ENCODE measurements around the gene ENTPD7.
"Not testable (repeated sequence)": the region's sequence is repeated elsewhere in the genome, so short reads cannot be mapped to it uniquely, and the experiment has no call there.

The ENTPD7 gene, protein sequence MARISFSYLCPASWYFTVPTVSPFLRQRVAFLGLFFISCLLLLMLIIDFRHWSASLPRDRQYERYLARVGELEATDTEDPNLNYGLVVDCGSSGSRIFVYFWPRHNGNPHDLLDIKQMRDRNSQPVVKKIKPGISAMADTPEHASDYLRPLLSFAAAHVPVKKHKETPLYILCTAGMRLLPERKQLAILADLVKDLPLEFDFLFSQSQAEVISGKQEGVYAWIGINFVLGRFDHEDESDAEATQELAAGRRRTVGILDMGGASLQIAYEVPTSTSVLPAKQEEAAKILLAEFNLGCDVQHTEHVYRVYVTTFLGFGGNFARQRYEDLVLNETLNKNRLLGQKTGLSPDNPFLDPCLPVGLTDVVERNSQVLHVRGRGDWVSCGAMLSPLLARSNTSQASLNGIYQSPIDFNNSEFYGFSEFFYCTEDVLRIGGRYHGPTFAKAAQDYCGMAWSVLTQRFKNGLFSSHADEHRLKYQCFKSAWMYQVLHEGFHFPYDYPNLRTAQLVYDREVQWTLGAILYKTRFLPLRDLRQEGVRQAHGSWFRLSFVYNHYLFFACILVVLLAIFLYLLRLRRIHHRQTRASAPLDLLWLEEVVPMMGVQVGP

DNA sequence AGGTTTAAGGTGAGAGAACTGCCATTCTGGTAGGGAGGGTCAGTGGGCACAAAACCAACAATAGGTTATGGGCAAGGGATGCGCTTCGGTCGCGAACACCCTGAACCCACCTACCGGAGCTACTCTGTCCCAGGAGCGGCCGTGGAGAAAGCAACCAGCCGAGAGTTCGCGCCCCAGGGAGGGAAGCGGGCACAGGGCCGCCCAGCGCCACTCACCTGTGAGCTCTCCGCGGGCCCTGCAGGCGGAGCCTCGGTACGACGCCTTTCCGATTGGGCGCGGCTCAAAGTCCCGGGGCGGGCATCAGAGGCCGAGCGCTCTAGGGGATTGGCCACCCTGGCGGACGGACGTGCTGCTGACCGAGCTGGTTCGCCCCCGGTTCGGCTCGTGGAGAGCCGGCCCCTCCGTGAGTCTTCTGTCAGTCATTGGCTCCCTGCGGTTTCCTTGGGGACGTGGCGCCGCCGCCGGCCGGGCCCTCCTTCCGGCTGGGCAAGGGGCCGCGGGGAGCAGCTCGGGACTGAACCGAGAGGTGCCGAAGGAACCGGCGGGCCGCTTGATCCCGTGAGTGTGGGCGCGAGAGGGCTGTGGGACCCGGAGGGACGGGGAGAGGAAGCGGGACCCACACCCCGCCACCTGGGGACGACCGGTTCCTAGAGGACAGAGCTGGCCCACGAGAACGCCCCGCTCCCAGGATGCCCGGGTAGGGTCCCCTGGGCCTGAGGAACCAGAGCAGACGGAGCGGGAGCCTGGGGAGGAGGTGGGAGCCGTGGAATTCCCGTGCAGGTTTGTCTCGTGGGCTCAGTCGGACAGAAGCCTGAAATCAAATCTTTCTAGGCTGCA is at the start of gene ENTPD7:
Gene ENTPD7 (plus strand): TSS at position 479 of the 837 bp plus-strand sequence. CDS start 448 bp downstream, outside the sequence.
- DNase-seq (ENCODE audit: low spot score): peak; percentile 97

DNA sequence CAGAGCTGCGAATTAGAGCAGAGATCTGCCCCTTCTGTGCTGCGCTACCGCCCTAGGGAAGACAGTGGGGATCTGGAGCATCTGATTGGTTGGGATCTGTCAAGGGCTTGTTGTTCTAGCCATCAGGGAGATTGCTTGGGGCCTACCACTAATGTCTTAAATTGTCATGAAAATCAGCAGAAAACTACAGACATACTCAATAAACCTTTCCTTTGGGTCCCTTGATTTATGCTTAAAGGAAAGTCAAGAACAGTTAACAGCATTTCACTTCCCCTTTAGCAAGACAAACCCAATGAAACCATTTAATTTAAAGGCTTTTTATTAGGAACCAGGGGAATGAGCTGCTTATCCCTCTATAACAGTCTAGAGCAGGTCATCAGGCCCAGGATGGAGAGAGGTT is 49.1 kb upstream of the ENTPD7 start:
- no peak for DNase-seq (ENCODE audit: low spot score)

DNA sequence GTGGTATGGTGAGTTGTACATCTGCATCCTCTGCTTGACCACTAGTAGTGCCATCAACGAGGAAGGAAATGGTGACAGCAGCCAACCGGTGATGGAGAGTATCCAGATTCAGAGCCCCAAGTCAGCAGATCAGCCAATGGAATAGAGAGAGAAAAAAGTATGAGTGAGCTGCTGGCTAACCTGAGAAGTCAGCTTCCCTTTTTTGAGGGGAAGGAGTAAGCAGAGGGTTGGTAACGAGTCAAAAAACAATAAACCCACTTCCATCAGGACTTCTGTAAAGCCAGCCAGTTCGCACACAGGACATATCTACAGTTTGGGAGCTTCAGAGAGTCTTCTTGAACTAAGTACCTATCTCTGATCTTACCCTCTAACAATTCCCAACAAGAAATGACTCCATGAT is 48.0 kb upstream of the ENTPD7 start:
- no peak for DNase-seq (ENCODE audit: low spot score)

DNA sequence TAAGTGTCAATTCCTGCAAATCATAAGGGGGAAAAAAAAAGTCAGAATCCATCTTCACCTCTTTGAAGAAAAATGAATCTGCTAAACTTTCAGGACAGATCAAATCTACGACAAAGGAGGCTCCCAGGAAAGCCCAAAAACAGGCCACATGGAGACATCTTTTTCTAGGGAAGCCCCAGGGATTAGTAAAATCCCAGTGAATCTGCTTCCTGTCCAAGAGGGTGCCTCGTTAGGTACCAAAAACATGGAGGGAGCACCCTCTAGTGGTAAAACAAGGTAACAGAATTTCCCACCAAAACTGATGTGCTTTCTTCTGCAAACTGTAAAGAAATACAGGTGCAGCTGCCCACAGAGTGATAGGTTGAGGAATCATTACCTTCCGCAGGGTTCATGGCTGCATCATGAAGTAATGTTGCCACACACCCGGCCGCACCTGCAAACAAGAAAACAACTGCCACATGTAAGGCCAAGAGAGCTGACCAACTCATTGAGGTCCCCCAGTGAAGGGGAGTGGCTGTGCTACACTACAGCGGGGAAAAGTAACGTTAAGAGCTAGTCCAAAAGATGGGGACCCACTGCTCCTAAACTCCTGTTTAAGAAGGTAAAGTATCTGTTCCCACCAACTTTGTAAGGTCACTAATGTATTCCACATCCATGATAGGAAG is 47.0 kb upstream of the ENTPD7 start:
- peak; percentile 79 for DNase-seq (ENCODE audit: low spot score)

DNA sequence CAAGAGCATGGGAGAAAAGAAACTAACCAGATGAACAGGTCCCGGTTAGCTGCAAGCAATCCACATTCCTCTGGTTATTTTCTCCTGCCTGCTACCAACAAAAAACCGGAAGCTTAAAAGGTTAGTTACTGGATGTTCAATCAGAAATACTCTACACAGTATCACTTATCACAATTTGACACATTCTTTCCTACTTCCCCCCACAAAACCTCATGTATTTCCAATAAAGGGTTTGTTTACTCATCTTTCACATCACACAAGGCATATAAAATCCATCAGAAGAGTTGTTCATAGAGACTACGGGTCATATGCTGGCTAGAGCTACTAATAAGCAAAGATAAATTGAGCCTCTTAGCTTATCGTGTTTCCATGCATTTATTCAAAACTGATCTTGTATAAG is 43.9 kb upstream of the ENTPD7 start:
- DNase-seq (ENCODE audit: low spot score): no peak

DNA sequence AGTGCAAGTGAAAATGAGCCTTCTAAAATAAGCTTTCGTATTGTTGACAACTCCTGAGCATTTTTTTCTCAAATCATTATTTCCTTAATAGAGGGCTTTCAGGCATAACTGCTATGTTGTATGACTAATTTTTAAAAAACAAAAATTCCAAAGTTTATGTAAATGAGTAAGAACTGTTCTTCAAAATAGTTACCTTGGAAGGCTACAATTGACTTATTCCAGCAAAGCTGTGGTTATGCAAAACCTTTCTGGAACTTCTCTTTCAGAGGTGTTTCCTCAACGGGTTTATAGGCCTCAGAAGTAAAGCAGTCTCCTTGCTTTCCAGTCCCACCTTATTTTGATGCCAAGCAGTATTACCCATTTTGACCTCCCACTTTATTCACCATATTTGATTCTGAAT is 41.6 kb upstream of the ENTPD7 start:
- DNase-seq (ENCODE audit: low spot score): no peak

DNA sequence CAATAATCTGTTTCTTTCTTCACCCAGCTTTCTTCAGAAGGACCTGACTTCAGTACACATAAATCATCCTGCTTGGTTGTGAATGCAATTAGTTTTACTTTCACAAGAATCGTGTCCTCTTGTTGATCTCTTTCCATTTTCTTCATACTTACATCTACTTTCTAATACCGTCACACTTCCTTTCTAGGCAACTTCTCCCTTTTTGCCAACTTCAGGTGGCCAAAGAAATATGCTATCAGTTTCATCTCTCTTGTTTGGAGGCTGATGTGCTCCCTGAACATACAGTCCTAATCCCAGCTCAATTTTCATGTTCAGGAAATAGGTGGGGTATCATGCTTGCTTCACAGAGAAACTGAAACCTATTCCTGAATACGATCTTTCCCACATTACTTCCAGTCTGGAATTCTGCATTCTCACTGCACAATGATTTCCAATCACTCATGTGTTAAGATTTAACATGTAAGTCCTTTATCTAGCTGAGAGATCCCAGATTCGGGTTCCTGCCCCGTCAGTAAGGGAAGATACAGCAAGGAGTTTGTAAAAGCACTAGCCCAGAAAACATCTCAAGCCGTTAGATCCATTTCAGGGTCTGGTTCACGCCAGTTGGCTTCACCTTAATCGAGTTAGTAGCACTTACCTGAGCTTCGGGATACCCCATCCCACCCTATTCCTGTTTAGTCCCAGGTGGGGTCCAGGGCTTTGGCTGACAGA is 40.1 kb upstream of the ENTPD7 start:
- DNase-seq (ENCODE audit: low spot score): no peak

DNA sequence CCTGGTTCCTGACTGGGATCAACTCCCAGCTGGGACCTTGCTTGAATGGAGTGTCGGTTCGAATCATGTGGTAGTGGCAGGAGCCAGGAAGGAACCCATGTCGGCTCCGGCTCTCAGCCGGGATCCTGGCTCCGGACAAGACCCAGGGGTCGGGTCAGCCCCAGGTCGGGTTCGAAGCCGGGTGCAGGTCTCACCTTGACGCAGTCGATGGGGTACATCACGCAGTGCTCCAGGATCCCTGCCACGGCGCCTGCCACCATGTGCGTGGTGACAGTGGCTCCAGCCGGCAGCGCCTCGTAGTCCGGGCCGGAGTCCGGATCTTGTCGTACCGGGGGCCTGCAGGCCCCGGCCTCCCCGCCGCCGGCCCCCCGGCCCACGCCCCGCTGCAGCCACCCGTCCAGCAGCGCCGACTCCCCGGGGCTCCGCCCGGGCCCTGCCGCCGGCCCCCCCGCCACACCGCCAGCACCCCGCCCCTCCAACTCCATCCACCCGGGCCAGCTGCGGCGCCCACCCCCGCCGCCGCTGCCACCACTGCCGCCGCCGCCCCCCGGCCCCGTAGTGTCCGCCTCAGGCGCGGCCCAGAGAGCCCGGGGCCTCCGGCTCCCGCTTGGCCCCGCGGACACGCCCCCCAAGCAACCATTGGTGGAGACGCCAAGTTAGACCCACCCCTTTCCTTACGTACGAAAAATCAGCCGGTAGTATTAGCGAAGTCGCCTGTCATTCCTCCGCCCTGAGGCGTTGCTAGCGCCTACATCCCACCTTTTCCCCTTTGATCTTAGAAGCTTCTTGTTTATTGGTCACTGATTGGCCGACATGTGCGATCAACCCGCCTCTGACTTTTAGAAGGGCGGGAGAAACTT is 39.2 kb upstream of the ENTPD7 start, which contains the start of gene SLC25A28:
Gene SLC25A28 (minus strand): TSS at position 589 of the 860 bp plus-strand sequence. CDS start 104 bp downstream, at position 485.
- peak; percentile 100 for DNase-seq (ENCODE audit: low spot score)

DNA sequence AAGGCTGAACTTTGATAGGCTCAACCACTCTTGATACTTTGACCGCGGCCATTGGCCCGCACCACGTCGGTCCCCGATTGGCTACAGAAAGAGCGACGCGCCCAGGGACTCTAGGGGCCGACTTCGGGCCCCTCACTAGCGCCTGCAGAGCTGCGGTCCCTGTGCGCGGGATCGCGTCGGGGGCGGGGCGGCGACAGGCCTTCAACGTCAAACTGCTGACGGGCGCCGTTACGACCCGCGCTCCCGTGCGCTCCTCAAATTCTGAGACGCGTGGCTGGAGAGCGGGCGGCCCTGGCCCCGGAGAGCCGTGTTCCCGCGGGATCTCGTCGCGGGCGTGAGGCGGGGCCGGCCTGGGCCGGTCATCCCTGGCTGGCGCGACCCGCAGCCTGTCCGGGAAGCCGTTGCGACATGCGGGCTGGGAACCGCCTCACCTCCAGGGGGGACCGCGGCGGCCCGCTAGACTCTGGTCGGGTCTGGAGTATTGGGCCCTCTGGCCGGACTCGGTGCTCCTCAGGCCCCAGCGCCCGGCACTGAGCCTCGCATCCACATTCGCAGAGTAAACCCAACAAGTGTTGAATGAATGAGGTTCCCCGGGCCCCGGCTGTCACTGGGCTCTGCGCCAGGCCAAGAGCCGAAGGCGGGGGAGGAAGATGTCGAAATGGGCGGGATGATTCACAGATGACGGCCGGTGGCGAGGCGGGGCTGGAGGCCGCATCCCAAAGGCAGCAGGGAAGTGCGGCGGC is 38.4 kb upstream of the ENTPD7 start:
- peak; percentile 91 for DNase-seq (ENCODE audit: low spot score)

DNA sequence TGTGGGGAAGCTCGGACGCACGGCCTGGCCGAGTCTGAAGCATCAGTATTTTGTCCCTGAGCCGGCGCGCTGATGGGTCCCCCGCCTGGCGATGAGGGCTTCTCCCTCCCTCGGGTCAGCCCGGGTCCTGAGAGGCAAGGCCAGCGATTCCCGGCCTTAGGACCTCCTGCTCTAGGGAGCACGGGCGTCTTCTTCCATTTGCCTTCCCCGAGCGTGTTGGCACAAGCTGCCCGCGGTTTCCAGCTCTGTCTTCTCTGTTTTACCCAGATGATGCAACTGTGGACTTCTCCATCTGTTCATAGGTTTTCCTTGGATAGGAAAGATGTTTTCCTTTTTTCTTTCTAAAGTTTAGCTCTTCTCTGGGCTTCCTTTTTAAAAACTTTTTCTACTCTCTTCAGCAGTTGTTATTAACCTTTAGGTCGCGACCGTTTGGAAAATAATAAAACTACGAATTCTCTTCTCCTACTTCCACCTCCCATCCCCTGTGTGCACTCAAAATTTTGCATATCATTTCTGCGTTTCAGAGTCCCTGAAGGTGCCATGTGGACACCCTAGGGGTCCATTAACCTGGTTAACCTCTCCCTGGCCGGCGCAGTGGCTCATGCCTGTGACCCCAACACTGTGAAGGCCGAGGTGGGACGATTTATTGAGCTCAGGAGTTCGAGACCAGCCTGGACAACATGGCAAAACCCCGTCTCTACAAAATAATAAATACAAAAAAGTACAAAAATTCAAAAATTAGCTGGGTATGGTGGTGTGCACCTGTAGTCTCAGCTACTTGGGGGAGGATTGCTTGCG is 37.7 kb upstream of the ENTPD7 start:
- no peak for DNase-seq (ENCODE audit: low spot score)

DNA sequence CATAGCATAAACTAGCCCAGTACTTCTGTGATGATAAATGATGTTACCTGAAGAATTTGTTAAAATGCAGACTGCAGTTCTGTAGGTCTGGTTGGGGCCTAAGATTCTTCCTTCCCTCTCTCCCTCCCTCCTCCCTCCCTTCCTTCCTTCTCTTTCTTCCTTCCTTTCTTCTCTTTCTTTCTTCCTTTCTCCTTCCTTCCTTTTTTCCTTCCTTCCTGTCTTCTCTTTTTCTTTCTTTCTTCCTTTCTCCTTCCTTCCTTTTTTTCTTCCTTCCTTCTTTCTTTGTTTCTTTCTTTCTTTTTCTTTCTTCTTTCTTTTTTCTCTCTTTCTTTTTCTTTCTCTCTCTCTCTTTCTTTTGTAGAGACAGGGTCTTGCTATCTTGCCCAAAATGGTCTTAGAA is 35.4 kb upstream of the ENTPD7 start:
- no peak for DNase-seq (ENCODE audit: low spot score)

DNA sequence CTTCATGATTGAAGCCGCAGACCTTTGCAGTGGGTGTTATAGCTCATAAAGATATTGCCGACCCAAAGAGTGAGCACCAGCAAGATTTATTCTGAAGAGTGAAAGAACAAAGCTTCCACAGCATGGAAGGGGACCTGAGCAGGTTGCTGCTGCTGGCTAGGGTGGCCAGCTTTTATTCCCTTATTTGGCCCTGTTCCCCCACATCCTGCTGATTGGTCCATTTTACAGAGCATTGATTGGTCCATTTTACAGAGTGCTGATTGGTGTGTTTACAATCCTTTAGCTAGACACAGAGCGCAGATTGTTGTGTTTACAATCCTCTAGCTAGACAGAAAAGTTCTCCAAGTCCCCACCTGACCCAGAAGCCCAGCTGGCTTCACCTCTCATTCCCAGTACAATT is 34.2 kb upstream of the ENTPD7 start:
- not testable (repeated sequence) for DNase-seq (ENCODE audit: low spot score)

DNA sequence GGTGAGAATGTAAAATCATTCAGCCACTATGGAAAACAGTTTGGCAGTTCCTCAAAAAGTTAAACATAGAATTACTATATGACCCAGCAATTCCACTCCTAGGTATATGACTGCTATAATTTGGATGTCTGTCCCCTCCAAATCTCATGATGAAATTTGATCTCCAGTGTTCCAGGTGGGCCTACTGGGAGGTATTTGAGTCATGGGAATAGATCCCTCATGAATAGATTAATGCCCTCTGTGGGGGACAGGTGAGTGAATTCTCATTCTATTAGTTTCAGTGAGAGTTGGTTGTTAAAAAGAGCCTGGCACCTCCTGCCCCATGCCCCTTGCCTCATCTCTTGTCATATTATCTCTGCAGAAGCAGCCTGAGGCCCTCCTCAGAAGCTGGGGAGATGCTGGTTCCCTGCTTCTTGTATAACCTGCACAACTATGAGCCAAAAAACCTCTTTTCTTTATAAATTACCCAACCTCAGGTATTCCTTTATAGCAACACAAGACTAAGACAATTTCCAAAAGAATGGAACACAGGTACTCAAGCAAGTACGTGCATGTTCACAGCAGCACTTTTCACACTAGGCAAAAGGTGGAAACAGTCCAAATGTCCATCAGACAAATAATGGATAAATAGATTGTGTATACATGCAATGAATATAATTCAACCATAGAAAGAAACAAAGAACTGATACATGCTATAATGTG is 30.2 kb upstream of the ENTPD7 start:
- DNase-seq (ENCODE audit: low spot score): no peak

DNA sequence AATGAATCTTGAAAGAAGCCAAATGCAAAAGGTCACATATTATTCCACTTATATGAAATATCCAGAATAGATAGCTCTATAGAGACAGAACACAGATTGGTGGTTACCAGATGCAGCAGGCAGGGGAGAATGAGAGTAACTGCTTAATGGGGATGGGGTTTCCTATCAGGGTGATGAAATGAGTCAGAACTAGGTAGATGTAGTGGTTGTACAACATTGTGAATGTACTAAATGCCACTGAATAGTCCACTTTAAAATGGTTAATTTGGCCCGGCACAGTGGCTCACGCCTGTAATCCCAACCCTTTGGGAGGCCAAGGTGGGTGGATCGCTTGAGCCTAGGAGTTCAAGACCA is 29.7 kb upstream of the ENTPD7 start:
- DNase-seq (ENCODE audit: low spot score): no peak

DNA sequence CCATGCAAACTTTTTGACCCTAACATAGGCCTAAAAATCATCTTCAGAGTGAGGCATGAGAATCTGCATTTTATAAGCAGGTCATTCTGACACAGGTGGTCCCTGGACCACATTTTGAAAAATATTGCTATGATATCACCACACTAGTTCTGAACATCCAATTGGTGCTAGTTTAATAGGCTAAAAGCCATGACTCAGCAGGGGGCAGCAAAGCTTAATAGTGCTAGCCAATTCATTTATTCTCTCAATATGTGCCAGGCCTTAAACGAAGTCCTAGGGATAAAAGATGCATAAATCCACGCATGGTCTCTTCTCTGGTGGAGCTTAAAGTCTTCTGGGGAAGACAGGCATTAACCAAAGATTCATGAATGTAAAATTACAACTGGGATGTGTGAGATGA is 28.9 kb upstream of the ENTPD7 start:
- DNase-seq (ENCODE audit: low spot score): no peak

DNA sequence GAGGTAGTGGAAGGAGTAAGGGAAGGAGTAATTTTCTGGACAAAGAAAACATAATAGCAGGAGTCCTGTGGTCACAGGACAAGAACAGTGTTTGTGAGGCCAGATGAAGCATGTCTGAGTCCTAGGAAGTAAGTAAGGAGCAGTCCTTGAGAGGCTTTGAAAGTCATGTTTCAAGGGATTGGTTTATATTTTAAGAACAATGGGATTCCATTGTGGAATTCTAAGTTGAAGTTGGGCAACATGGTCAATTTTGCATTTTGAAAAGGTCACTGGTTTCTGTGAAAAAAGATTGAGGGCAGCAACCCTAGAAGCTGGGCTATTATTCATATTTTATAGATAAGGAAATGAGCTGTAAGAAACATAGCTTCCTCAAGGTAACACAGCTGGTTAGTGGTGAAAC is 28.3 kb upstream of the ENTPD7 start:
- DNase-seq (ENCODE audit: low spot score): no peak

DNA sequence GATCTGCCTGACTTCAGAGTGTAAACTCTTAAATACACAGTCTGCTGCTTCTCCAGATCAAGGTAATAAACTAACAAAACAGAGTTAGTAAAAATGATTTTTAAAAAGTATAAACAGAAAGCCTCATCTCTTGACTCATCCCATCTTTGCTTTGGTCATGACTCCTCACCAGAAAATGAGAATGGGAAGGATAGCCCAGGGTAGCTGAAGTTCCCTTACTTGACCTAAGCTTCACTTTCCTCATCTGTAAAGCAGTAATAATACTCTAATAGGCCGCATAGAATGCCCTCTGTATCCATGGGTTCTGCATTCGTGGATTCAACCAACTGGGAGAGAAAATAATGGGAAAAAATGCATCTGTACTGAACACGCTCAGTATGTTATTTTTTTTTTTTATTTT is 27.8 kb upstream of the ENTPD7 start:
- DNase-seq (ENCODE audit: low spot score): no peak

DNA sequence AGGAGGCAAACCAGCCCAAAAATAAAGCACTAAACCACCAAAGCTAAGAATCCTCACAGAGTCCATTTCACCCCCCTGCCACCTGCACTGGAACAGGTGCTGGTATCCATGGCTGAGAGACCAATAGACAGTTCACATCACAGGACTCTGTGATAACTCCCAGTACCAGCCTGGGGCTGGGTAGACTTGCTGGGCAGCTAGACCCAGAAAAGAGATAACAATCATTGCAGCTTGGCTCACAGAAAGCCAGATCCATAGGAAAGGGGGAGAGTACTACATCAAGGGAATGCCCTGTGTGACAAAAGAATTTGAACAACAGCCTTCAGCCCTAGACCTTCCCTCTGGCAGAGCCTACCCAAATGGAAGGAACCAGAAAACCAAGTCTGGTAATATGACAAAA is 25.5 kb upstream of the ENTPD7 start:
- DNase-seq (ENCODE audit: low spot score): no peak
